Mesendoderm (in vitro differentiated cells): ENCODE data around the gene SNPH.
"Not testable (repeated sequence)": the region's sequence is repeated elsewhere in the genome, so short reads cannot be mapped to it uniquely, and the experiment has no call there.

Experiments used
- DNase-seq: peaks from one replicate; pipeline ENCODE4 v3.0.0; 2013
- H2AK5ac ChIP-seq: 2 replicates; pipeline ENCODE4 v1.6.1; 2013; ENCODE audit warnings: low read length, inconsistent platforms
- H2BK120ac ChIP-seq: 2 replicates; pipeline ENCODE4 v1.6.1; 2013; ENCODE audit warnings: low read depth, mild to moderate bottlenecking, low read length, moderate library complexity, mixed read lengths
- H2BK15ac ChIP-seq: replicated peaks from 2 replicates; pipeline ENCODE4 v1.6.1; 2013; ENCODE audit warnings: low read depth, mild to moderate bottlenecking, moderate library complexity
- H2BK5ac ChIP-seq: 2 replicates; pipeline ENCODE4 v1.6.1; 2013; ENCODE audit warnings: low read length, inconsistent platforms
- H3K18ac ChIP-seq: 2 replicates; pipeline ENCODE4 v1.6.1; 2013; ENCODE audit warnings: mild to moderate bottlenecking, low read length, mixed read lengths
- H3K23ac ChIP-seq: one replicate; pipeline ENCODE4 v1.6.1; 2013; ENCODE audit warnings: low read length
- H3K27ac ChIP-seq: 2 replicates; pipeline ENCODE4 v1.5.1; 2013; ENCODE audit warnings: low read depth, mild to moderate bottlenecking, inconsistent platforms, low read length, moderate library complexity
- H3K27me3 ChIP-seq: 2 replicates; pipeline ENCODE4 v1.6.1; 2013; ENCODE audit warnings: low read length, control low read depth, mild to moderate bottlenecking, inconsistent platforms; ENCODE audit not compliant: insufficient read depth, poor library complexity
- H3K36me3 ChIP-seq: 2 replicates; pipeline ENCODE4 v1.6.1; 2013; ENCODE audit warnings: low read length, inconsistent platforms; ENCODE audit not compliant: control insufficient read depth, insufficient read depth
- H3K4ac ChIP-seq: one replicate; pipeline ENCODE4 v1.6.1; 2013; ENCODE audit warnings: low read depth, mild to moderate bottlenecking, low read length, moderate library complexity
- H3K4me1 ChIP-seq: 2 replicates; pipeline ENCODE4 v1.6.1; 2013; ENCODE audit warnings: low read depth, low read length, inconsistent platforms; ENCODE audit not compliant: control insufficient read depth
- H3K4me2 ChIP-seq: 2 replicates; pipeline ENCODE4 v1.6.1; 2013; ENCODE audit warnings: low read length
- H3K4me3 ChIP-seq: 2 replicates; pipeline ENCODE4 v1.5.1; 2013; ENCODE audit warnings: mild to moderate bottlenecking, low read length
- H3K56ac ChIP-seq: one replicate; pipeline ENCODE4 v1.6.1; 2013; ENCODE audit warnings: low read length
- H3K79me1 ChIP-seq: 2 replicates; pipeline ENCODE4 v1.6.1; 2013; ENCODE audit warnings: low read length, inconsistent platforms
- H3K79me2 ChIP-seq: 2 replicates; pipeline ENCODE4 v1.6.1; 2013; ENCODE audit warnings: mild to moderate bottlenecking, low read length; ENCODE audit not compliant: control insufficient read depth, insufficient read depth
- H3K9ac ChIP-seq: 2 replicates; pipeline ENCODE4 v1.6.1; 2013; ENCODE audit warnings: low read length, inconsistent platforms
- H4K5ac ChIP-seq: one replicate; pipeline ENCODE4 v1.6.1; 2013; ENCODE audit warnings: low read length
- H4K8ac ChIP-seq: one replicate; pipeline ENCODE4 v1.6.1; 2013; ENCODE audit warnings: low read depth, mild to moderate bottlenecking, control low read depth, low read length, moderate library complexity
- WGBS: extraction: QIAGEN DNeasy Blood & Tissue Kit; methylation state at CpG from one replicate; pipeline ENCODE4 v1.1.7; 2013; ENCODE audit warnings: low lambda C conversion rate, missing lambda C conversion rate; ENCODE audit not compliant: insufficient coverage; ENCODE audit errors: extremely low coverage; 5-methylcytosine and 5-hydroxymethylcytosine counted together

SNPH gene

GRCh38 chr20:1341561-1342265 is 75.6 kb downstream of the SNPH start:
- H3K27me3 ChIP-seq = no peaks in the 10 kb centered on the region
- H3K4me3 ChIP-seq = no peak overlapping the region
- H3K23ac ChIP-seq = peak overlapping the region; percentile 16
- no peaks in the 10 kb centered on the region for H3K79me2 ChIP-seq
- H2BK120ac ChIP-seq = no peak overlapping the region
- H3K4me2 ChIP-seq = no peak overlapping the region
- H3K4me1 ChIP-seq = no peaks in the 10 kb centered on the region
- H3K4ac ChIP-seq = no peak overlapping the region
- H4K8ac ChIP-seq = no peak overlapping the region
- whole genome bisulfite sequencing = no CpG with 5 or more reads among the region's 5 CpGs
- H4K5ac ChIP-seq = no peak overlapping the region
- DNase-seq = no peak
- no peak overlapping the region for H2AK5ac ChIP-seq
- no peak overlapping the region for H3K56ac ChIP-seq
- H3K79me1 ChIP-seq = no peaks in the 10 kb centered on the region
- no peak overlapping the region for H2BK5ac ChIP-seq
- H3K18ac ChIP-seq = no peak overlapping the region
- no peak overlapping the region for H3K27ac ChIP-seq
- no peak overlapping the region for H3K9ac ChIP-seq
- no peak overlapping the region for H2BK15ac ChIP-seq
- no peaks in the 10 kb centered on the region for H3K36me3 ChIP-seq

GRCh38 chr20:1343446-1344124 is 77.5 kb downstream of the SNPH start:
- WGBS = no CpG with 5 or more reads among the region's 8 CpGs
- H3K4me1 ChIP-seq, H4K5ac ChIP-seq, H3K79me2 ChIP-seq, H3K4me3 ChIP-seq, H2AK5ac ChIP-seq, H3K36me3 ChIP-seq, H3K56ac ChIP-seq, H3K9ac ChIP-seq, H3K27me3 ChIP-seq, H3K4ac ChIP-seq, H3K27ac ChIP-seq, H3K23ac ChIP-seq, H3K4me2 ChIP-seq, H4K8ac ChIP-seq, H2BK120ac ChIP-seq, H2BK5ac ChIP-seq, H2BK15ac ChIP-seq, H3K18ac ChIP-seq, H3K79me1 ChIP-seq, DNase-seq: not testable (repeated sequence)

GRCh38 chr20:1345030-1345755 is 79.1 kb downstream of the SNPH start:
- Histone ChIP-seq H3K27me3 (no peaks in the 10 kb centered on the region), H2BK5ac (no peak overlapping the region), H3K79me2 (no peaks in the 10 kb centered on the region), H3K4ac (no peak overlapping the region), H3K9ac (no peak overlapping the region), H4K8ac (no peak overlapping the region), H3K27ac (no peak overlapping the region), H3K18ac (no peak overlapping the region), H3K4me1 (no peaks in the 10 kb centered on the region), H4K5ac (no peak overlapping the region), H3K4me2 (no peak overlapping the region), H2AK5ac (no peak overlapping the region), H3K56ac (no peak overlapping the region), H3K4me3 (no peak overlapping the region), H2BK15ac (no peak overlapping the region), H2BK120ac (no peak overlapping the region), H3K79me1 (no peaks in the 10 kb centered on the region), H3K36me3 (no peaks in the 10 kb centered on the region), H3K23ac (no peak overlapping the region)
- WGBS = no CpG with 5 or more reads among the region's 4 CpGs
- DNase-seq = peak; percentile 46

DNA sequence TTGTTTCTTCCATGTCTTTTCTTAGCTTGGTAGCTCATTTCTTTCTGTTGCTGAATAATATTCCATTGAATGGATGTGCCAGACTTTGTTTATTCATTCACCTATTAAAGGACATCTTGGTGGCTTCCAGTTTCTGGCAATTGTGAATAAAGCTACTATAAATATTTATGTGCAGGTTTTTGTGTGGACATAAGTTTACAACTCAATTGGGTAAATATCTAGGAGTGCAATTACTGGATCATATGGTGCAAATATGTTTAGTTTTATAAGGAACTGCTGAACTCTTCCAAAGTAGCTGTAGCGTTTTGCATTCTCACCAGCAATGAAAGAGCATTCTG is 79.6 kb downstream of the SNPH start:
- Histone ChIP-seq H3K18ac (no peak overlapping the region), H3K36me3 (no peaks in the 10 kb centered on the region), H3K4me3 (no peak overlapping the region), H3K79me1 (no peaks in the 10 kb centered on the region), H2BK120ac (no peak overlapping the region), H3K4me2 (no peak overlapping the region), H3K4me1 (no peaks in the 10 kb centered on the region), H3K27ac (no peak overlapping the region), H3K27me3 (no peaks in the 10 kb centered on the region), H3K56ac (no peak overlapping the region), H2BK15ac (no peak overlapping the region), H4K8ac (no peak overlapping the region), H2BK5ac (no peak overlapping the region), H3K9ac (no peak overlapping the region), H3K23ac (no peak overlapping the region), H3K4ac (no peak overlapping the region), H3K79me2 (no peaks in the 10 kb centered on the region), H2AK5ac (no peak overlapping the region), H4K5ac (no peak overlapping the region)
- DNase-seq = no peak
- no CpG with 5 or more reads among the region's 1 CpG for WGBS

DNA sequence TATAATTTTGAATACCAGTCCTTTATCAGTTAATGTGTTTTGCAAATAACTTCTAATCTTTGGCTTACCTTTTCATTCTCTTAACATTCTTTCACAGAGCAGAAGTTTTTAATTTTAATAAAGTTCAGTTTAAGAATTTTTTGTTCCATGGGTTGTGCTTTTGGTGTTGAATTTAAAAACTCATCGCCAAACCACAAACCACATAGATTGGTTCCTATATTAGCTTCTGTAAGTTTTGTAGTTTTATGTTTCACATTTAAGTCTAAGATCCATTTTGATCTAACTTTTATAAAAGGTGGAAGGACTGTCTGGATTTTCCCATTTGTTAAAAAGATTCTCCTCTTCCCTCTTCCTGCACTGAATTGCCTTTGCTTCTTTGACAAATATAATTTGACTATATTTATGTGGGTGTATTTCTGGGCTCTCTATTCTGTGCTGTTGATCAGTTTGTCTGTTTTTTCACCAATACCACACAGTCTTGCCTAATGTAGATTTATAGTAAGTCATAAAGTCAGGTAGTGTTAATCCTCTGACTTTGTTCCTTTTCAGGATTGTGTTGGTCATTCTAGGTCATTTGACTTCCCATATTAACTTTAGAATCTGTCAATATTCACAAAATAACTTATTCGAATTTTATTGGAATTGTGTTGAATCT is 80.3 kb downstream of the SNPH start:
- no peaks in the 10 kb centered on the region for H3K36me3 ChIP-seq
- WGBS = no CpG with 5 or more reads among the region's 2 CpGs
- H3K4me3 ChIP-seq = no peak overlapping the region
- no peaks in the 10 kb centered on the region for H3K4me1 ChIP-seq
- no peak overlapping the region for H3K18ac ChIP-seq
- no peak overlapping the region for H2BK5ac ChIP-seq
- no peaks in the 10 kb centered on the region for H3K79me2 ChIP-seq
- no peak overlapping the region for H3K9ac ChIP-seq
- no peak overlapping the region for H3K27ac ChIP-seq
- no peak overlapping the region for H2AK5ac ChIP-seq
- H3K4ac ChIP-seq = no peak overlapping the region
- no peak overlapping the region for H4K8ac ChIP-seq
- no peak for DNase-seq
- H2BK15ac ChIP-seq = no peak overlapping the region
- no peak overlapping the region for H3K23ac ChIP-seq
- no peak overlapping the region for H3K4me2 ChIP-seq
- no peaks in the 10 kb centered on the region for H3K79me1 ChIP-seq
- no peak overlapping the region for H2BK120ac ChIP-seq
- H3K56ac ChIP-seq = no peak overlapping the region
- H3K27me3 ChIP-seq = no peaks in the 10 kb centered on the region
- H4K5ac ChIP-seq = no peak overlapping the region
